SJSA1 (cell line): ENCODE results near the gene PRM1. TPM values are rescaled to one million over a fixed set of nuclear protein-coding genes. Genes with fewer than 3 reads are reported as not detected.
"Not testable (repeated sequence)": the region's sequence is repeated elsewhere in the genome, so short reads cannot be mapped to it uniquely, and the experiment has no call there.

Experiments used
- DNase-seq, 2 experiments: peaks; one replicate each; pipeline ENCODE4 v3.0.0-alpha.2; 2015 to 2020; ENCODE audit warnings: low spot score in 2 of 2, low read depth in 1 of 2
- H3K27ac ChIP-seq: fragments of 250-450 bp; sonication (Bioruptor Pico); 2 replicates; pipeline ENCODE4 v1.5.1; 2020; ENCODE audit warnings: mild to moderate bottlenecking, moderate library complexity
- H3K27me3 ChIP-seq: fragments of 250-450 bp; sonication (Bioruptor Pico); replicated peaks from 2 replicates; pipeline ENCODE4 v1.5.1; 2020; ENCODE audit warnings: mild to moderate bottlenecking, moderate library complexity
- H3K36me3 ChIP-seq: fragments of 250-450 bp; sonication (Bioruptor Pico); 2 replicates; pipeline ENCODE4 v1.5.1; 2020; ENCODE audit warnings: mild to moderate bottlenecking
- H3K4me1 ChIP-seq: fragments of 250-450 bp; sonication (Bioruptor Pico); replicated peaks from 2 replicates; pipeline ENCODE4 v1.6.1; 2021; ENCODE audit warnings: mild to moderate bottlenecking
- H3K4me3 ChIP-seq: fragments of 250-450 bp; sonication (Bioruptor Pico); 2 replicates; pipeline ENCODE4 v1.5.1; 2020; ENCODE audit warnings: mild to moderate bottlenecking
- H3K9me3 ChIP-seq: fragments of 250-450 bp; sonication (Bioruptor Pico); replicated peaks from 2 replicates; pipeline ENCODE4 v1.5.1; 2020; ENCODE audit warnings: mild to moderate bottlenecking
- total RNA-seq: library from RNA; depleted of rRNA; stranded (reverse); fragments of >200 nt; shearing (Covaris generic); gene quantifications from 2 replicates; pipeline ENCODE4 v1.2.3, GENCODE V29; 2014

PRM1 gene
- total RNA-seq, 1 experiment from 2014 or later: not detected

- peaks cover 55% of the 10 kb centered on the region for H3K4me1 ChIP-seq
- no peaks in the 10 kb centered on the region for H3K27me3 ChIP-seq
- H3K4me3 ChIP-seq: no peak overlapping the region
- no peak overlapping the region for H3K27ac ChIP-seq
- no peaks in the 10 kb centered on the region for H3K36me3 ChIP-seq
- no peak for DNase-seq
- H3K9me3 ChIP-seq: no peaks in the 10 kb centered on the region
These were observed 27.6 kb upstream of the PRM1 start for GRCh38 chr16:11308493-11309283.

DNA sequence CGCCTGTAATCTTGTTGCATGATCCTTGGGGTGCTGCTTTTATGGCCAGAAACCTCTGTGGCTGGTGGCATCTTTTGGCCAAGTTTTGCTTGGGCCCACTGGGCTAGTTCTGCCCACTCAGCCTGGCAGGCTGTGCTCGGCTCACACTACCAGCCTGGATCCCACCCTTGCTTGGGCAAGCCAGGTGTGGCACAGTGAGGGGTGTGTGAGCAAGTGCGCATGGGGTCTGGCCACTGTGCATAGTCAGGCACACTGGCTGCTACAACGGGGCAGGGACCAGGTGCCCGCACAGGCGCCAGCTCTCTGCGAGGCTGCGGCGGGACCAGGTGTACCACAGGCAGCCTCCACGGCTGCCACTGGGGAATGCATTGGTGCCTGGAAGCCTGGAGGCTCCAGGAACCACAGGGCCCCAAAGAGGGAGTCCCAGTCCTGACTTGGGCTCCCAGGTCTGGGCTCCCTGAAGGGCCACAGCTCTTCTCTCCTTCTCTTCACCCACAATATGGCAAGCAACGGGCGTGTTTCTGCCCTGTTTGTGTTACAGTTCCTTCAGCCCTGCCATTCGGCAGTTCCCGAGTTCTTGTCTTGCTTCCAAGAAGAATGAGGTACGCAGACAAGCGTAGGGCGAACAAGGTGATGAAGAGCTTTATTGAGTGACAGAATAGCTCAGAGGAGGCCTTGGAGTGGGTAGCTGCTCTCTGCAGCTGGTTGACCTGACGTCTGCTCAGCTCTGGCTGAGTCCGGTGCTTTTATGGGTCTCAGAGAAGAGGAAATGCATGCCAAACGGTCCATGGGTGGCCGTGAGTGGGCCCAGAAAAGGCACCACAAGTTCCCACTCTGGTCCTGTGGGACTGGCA is 26.7 kb upstream of the PRM1 start:
- H3K9me3 ChIP-seq: no peaks in the 10 kb centered on the region
- H3K36me3 ChIP-seq: no peaks in the 10 kb centered on the region
- no peaks in the 10 kb centered on the region for H3K27me3 ChIP-seq
- H3K27ac ChIP-seq: no peak overlapping the region
- no peak for DNase-seq
- peaks cover 50% of the 10 kb centered on the region for H3K4me1 ChIP-seq
- no peak overlapping the region for H3K4me3 ChIP-seq

GRCh38 chr16:11306997-11307638 is 26.0 kb upstream of the PRM1 start:
- H3K27ac ChIP-seq: no peak overlapping the region
- H3K9me3 ChIP-seq: no peaks in the 10 kb centered on the region
- DNase-seq: no peak

GRCh38 chr16:11306381-11306780 is 25.3 kb upstream of the PRM1 start:
- no peaks in the 10 kb centered on the region for H3K36me3 ChIP-seq
- H3K27ac ChIP-seq: no peak overlapping the region
- H3K4me3 ChIP-seq: no peak overlapping the region
- DNase-seq: no peak
- peaks cover 46% of the 10 kb centered on the region for H3K4me1 ChIP-seq
- no peaks in the 10 kb centered on the region for H3K9me3 ChIP-seq
- no peaks in the 10 kb centered on the region for H3K27me3 ChIP-seq

More at GRCh38 chr16:11306997-11307638, 26.0 kb upstream of the PRM1 start:
- Histone ChIP-seq H3K4me1 (peaks cover 46% of the 10 kb centered on the region), H3K36me3 (no peaks in the 10 kb centered on the region), H3K27me3 (no peaks in the 10 kb centered on the region), H3K4me3 (no peak overlapping the region)

DNA sequence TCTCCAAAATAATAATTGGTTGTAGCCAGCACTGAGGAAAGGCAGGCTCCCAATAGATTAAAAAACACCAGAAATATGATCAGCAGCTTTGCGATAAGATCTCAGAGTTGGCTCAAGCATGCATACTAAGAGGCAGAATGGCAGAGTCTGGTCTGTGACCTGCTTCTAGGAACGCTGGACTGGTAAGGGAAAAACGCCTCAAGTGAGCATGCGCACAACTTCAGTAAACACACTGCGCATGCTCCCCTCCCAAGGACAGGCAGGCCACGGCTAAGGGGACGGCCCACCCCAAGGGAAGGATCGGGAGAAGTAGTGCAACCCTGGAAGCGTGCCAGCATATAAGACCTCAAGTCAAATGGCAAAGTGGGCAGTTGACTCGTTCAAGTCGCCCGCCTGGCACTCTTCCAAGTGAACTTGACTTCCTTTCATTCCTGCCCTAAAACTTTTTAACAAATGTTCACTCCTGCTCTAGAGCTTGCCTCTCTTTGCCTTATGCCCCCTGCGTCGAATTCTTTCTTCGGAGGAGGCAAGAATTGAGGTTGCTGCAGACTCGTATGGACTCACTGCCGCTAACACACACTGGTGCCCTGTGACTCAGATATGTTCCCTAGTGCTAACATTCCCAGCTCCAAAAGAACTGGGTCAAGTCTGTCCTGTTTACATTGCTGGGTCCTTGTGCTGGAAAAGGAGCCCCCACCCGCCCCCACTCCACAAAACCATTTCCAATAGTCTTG is 22.4 kb upstream of the PRM1 start:
- no peak overlapping the region for H3K4me3 ChIP-seq
- no peaks in the 10 kb centered on the region for H3K9me3 ChIP-seq
- DNase-seq: no peak
- H3K4me1 ChIP-seq: peaks cover 18% of the 10 kb centered on the region
- no peaks in the 10 kb centered on the region for H3K36me3 ChIP-seq
- no peaks in the 10 kb centered on the region for H3K27me3 ChIP-seq
- no peak overlapping the region for H3K27ac ChIP-seq

- Histone ChIP-seq H3K36me3 (no peaks in the 10 kb centered on the region), H3K27me3 (no peaks in the 10 kb centered on the region), H3K9me3 (no peaks in the 10 kb centered on the region), H3K4me3 (no peak overlapping the region), H3K4me1 (peaks cover 18% of the 10 kb centered on the region), H3K27ac (no peak overlapping the region)
- no peak for DNase-seq
These were observed 21.8 kb upstream of the PRM1 start for GRCh38 chr16:11302977-11303376.

- H3K4me3 ChIP-seq: no peak overlapping the region
- H3K36me3 ChIP-seq: no peaks in the 10 kb centered on the region
- no peaks in the 10 kb centered on the region for H3K9me3 ChIP-seq
- no peak for DNase-seq
- H3K27me3 ChIP-seq: no peaks in the 10 kb centered on the region
- peaks cover 29% of the 10 kb centered on the region for H3K4me1 ChIP-seq
- H3K27ac ChIP-seq: no peak overlapping the region
These were observed 20.7 kb upstream of the PRM1 start for GRCh38 chr16:11301645-11302501.

DNA sequence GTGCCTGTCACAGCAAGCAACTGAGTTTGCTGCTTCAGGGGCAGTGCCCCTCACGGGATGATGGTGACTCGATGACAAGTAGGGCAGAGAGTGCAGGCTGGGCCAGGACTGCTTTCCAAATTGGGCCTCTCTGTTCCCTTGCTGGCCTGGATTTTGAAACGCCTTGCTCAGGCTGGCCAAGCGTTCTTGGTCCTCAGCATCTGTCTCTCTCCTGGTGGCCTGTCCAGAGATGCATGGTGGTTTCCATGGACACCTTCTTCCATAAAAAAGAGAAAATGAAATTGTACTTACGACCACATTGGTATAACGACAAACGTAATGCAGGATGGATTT is 19.4 kb upstream of the PRM1 start:
- peaks cover 37% of the 10 kb centered on the region for H3K4me1 ChIP-seq
- DNase-seq: no peak
- no peak overlapping the region for H3K4me3 ChIP-seq
- no peaks in the 10 kb centered on the region for H3K9me3 ChIP-seq
- no peaks in the 10 kb centered on the region for H3K27me3 ChIP-seq
- H3K27ac ChIP-seq: no peak overlapping the region
- H3K36me3 ChIP-seq: no peaks in the 10 kb centered on the region

GRCh38 chr16:11299865-11300559 is 18.9 kb upstream of the PRM1 start:
- Histone ChIP-seq H3K4me3 (no peak overlapping the region), H3K27me3 (no peaks in the 10 kb centered on the region), H3K27ac (no peak overlapping the region), H3K4me1 (peaks cover 37% of the 10 kb centered on the region), H3K36me3 (no peaks in the 10 kb centered on the region), H3K9me3 (no peaks in the 10 kb centered on the region)
- DNase-seq: no peak

DNA sequence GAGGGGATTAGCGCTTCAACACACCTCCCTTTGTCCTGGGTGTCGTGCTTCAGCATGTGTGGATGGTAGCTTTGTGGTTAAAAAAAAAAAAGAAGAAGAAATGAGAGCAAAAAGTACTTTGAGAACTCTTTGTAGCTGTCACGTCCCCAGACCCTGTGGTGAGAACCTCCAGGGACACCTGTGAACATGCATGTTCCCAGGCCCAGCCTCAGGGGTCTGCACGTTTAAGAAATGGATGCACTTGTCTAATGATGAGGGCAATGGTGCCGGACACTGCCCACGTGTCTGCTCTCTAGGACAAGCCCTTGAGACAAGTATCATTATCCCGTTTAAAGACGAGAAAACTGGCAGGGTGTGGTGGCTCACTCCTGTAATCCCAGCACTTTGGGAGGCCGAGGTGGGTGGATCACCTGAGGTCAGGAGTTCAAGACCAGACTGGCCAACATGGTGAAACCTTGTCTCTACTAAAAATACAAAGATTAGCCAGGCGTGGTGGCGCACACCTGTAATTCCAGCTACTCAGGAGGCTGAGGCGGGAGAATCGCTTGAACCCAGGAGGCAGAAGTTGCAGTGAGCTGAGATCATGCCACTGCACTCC is 17.9 kb upstream of the PRM1 start:
- DNase-seq, H3K36me3 ChIP-seq, H3K9me3 ChIP-seq, H3K27ac ChIP-seq, H3K4me3 ChIP-seq, H3K27me3 ChIP-seq: not testable (repeated sequence)
- peaks cover 35% of the 10 kb centered on the region for H3K4me1 ChIP-seq

DNA sequence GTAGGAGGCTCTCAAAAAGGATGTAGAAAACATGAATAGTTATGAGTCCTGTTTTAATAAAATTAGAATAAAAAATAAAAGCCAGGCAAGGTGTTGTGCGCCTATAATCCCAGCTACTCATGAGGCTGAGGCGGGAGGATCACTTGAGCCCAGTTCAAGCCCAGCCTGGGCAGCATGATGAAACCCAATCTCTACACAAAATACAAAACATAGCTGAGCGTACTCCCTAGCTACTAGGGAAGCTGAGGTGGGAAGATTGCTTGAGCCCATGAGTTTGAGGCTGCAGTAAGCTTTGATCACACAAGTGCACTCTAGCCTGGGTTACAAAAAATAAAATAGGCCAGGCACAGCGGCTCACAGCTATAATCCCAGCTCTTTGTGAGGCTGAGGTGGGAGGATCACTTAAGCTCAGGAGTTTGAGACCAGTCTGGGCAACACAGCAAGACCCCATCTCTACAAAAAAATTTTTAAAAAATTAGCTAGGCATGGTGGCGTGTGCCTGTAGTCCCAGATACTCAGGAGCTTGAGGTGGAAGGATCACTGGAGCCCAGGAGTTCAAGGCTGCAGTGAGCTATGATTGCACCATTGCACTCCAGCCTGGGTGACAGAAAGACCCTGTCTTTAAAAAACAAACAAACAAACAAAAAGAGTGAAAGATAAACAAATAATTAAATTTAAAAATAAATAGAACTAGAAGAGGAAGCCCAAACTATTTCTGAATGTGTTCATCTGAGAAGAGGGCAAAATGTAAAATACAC is 17.2 kb upstream of the PRM1 start:
- no peak overlapping the region for H3K27ac ChIP-seq

More for the DNA sequence above, 17.2 kb upstream of the PRM1 start:
- Histone ChIP-seq H3K27me3 (no peaks in the 10 kb centered on the region), H3K9me3 (no peaks in the 10 kb centered on the region), H3K36me3 (no peaks in the 10 kb centered on the region), H3K4me1 (peaks cover 29% of the 10 kb centered on the region), H3K4me3 (no peak overlapping the region)
- DNase-seq: no peak
